K562 (cell line): ENCODE results near the gene AAGAB. TPM values are rescaled to one million over a fixed set of nuclear protein-coding genes. Genes with fewer than 3 reads are reported as not detected.
"Not testable (repeated sequence)": the region's sequence is repeated elsewhere in the genome, so short reads cannot be mapped to it uniquely, and the experiment has no call there.

Experiments
- ATAC-seq: fragments of 200-7000 bp; cut with Tn5 transposase; 3 replicates; pipeline ENCODE4 v1.9.1; 2020; ENCODE audit warnings: moderate library complexity
- BruUV-seq: library from RNA; stranded (reverse); fragments of 400-500 nt; replicated peaks from 2 replicates; lab custom pipeline; 2021; lab: Mats Ljungman, UMichigan
- CTCF ChIA-PET: fragments of 300-600 bp; formaldehyde crosslinking; extraction: SDS; loops from one replicate; lab custom pipeline; 2021; ENCODE audit warnings: low intra/inter-chr PET ratio; lab: Yijun Ruan, JAX
- POLR2A ChIA-PET: fragments of 300-600, 350-650 bp; sonication (Branson Sonifier 250); formaldehyde crosslinking; extraction: SDS; loops from one replicate; lab custom pipeline; 2021; ENCODE audit warnings: antibody characterized with exemption, inconsistent platforms; lab: Yijun Ruan, JAX
- DNase-seq, 4 experiments: peaks; one replicate each; pipeline versions ENCODE4 v3.0.0 to v3.0.0-alpha.2; 2011 to 2018; ENCODE audit warnings: low spot score in 3 of 4, mixed read lengths in 3 of 4; ENCODE audit errors: extremely low read depth in 1 of 4
- FAIRE-seq: peaks from 2 replicates; lab custom pipeline; 2011; peaks lifted over from hg19 to GRCh38; lab: Jason Lieb, UNC
- H2AFZ ChIP-seq: 2 replicates; pipeline ENCODE4 v1.6.0; 2011; ENCODE audit warnings: low read depth, low read length, control low read depth, inconsistent platforms
- H3K27ac ChIP-seq: fragments of 200-600 bp; 3 replicates; pipeline ENCODE4 v1.8.0; 2011; ENCODE audit warnings: low read depth, mild to moderate bottlenecking, control low read depth, inconsistent platforms, low read length, moderate library complexity, mixed read lengths; ENCODE audit errors: extremely low read depth
- H3K27me3 ChIP-seq, 2 experiments: fragments of 300-600 bp in 1 of 2; 2 replicates in 1 of 2; 3 replicates in 1 of 2; pipeline versions ENCODE4 v1.6.0 to v1.8.0; 2011; ENCODE audit warnings: inconsistent platforms in 2 of 2, low read length in 2 of 2, mild to moderate bottlenecking in 1 of 2, mixed read lengths in 1 of 2, moderate library complexity in 1 of 2; ENCODE audit not compliant: control insufficient read depth in 2 of 2, insufficient read depth in 2 of 2
- H3K36me3 ChIP-seq: fragments of 300-600 bp; 3 replicates; pipeline ENCODE4 v1.8.0; 2011; ENCODE audit warnings: mild to moderate bottlenecking, low read length, inconsistent platforms; ENCODE audit not compliant: control insufficient read depth, insufficient read depth
- H3K4me1 ChIP-seq, 2 experiments: fragments of 200-600 bp in 1 of 2; replicated peaks in 1 of 2; 2 replicates in 1 of 2; 3 replicates in 1 of 2; pipeline versions ENCODE4 v1.5.1 to v1.8.0; 2011; ENCODE audit warnings: inconsistent platforms in 2 of 2, low read length in 2 of 2, mild to moderate bottlenecking in 1 of 2, mixed read lengths in 1 of 2, moderate library complexity in 1 of 2; ENCODE audit not compliant: control insufficient read depth in 2 of 2, insufficient read depth in 2 of 2
- H3K4me2 ChIP-seq: 2 replicates; pipeline ENCODE4 v1.6.1; 2011; ENCODE audit warnings: low read length, control low read depth, inconsistent platforms, mixed read lengths; ENCODE audit not compliant: insufficient read depth
- H3K4me3 ChIP-seq: fragments of 200-600 bp; sonication (generic), shearing (Covaris generic); 2 replicates; pipeline ENCODE4 v1.5.1; 2016; ENCODE audit warnings: control low read depth, inconsistent platforms
- H3K79me2 ChIP-seq: fragments of 200-600 bp; 3 replicates; pipeline ENCODE4 v1.8.0; 2011; ENCODE audit warnings: low read length, inconsistent platforms; ENCODE audit not compliant: control insufficient read depth, insufficient read depth
- H3K9ac ChIP-seq, 2 experiments: 2 replicates each; pipeline versions ENCODE4 v1.6.0 to v1.6.1; 2011; ENCODE audit warnings: low read depth in 2 of 2, low read length in 2 of 2, control low read depth in 1 of 2, inconsistent platforms in 1 of 2, mild to moderate bottlenecking in 1 of 2, mixed read lengths in 1 of 2; ENCODE audit not compliant: insufficient read depth in 1 of 2
- H3K9me1 ChIP-seq: one replicate; pipeline ENCODE4 v1.6.0; 2011; ENCODE audit warnings: inconsistent platforms, mild to moderate bottlenecking, low read length, moderate library complexity; ENCODE audit not compliant: control insufficient read depth, insufficient read depth
- H3K9me3 ChIP-seq: replicated peaks from 2 replicates; pipeline ENCODE4 v1.5.1; 2011; ENCODE audit warnings: low read depth, low read length, inconsistent platforms; ENCODE audit not compliant: control insufficient read depth, insufficient read depth
- H4K20me1 ChIP-seq: replicated peaks from 2 replicates; pipeline ENCODE4 v1.6.1; 2011; ENCODE audit warnings: low read length, inconsistent platforms, mixed read lengths; ENCODE audit not compliant: control insufficient read depth, insufficient read depth
- CEBPB ChIP-seq: fragments of 450-650 bp; IDR thresholded peaks from 2 replicates; pipeline ENCODE4 v1.6.1; 2016; ENCODE audit warnings: missing genetic modification characterization, missing compliant biosample characterization
- ZNF124 ChIP-seq: sonication (generic); formaldehyde crosslinking; IDR thresholded peaks from 2 replicates; pipeline ENCODE4 v1.8.1; 2022; ENCODE audit warnings: missing genetic modification reagents
- WGBS: fragments of 100-300 bp; shearing (Covaris generic); methylation state at CpG from one replicate; pipeline ENCODE4 v1.1.6; 2016; ENCODE audit warnings: low coverage, mixed read lengths; ENCODE audit not compliant: insufficient coverage; ENCODE audit errors: missing lambda C conversion rate; 5-methylcytosine and 5-hydroxymethylcytosine counted together
- in situ Hi-C: fragments of 300-500 bp; cut with MboI; formaldehyde crosslinking; loops from 4 replicates; pipeline ENCODE4 v1.15.0; 2018; ENCODE audit warnings: inconsistent platforms, mixed read lengths
- intact Hi-C: fragments of 100-400 bp; cut with micrococcal nuclease; formaldehyde crosslinking; loops from 2 replicates; pipeline ENCODE4 v1.14.2; 2022
- polyA plus RNA-seq, 8 experiments: library from polyadenylated mRNA; depleted of rRNA in 4 of 8; stranded (reverse) in 5 of 8; unstranded in 3 of 8; fragments of >200 nt; fragmentation: Nextera tagmentation in 2 of 8; fragmentation: Illumina TruSeq in 1 of 8; extraction: Ambion mirVana in 2 of 8; extraction: Trizol in 1 of 8; gene quantifications; 2 replicates each; pipeline versions ENCODE4 v1.2.1 to v1.2.3, GENCODE V29; 2011 to 2014; ENCODE audit warnings: inconsistent platforms in 1 of 8, missing spikeins in 1 of 8
- total RNA-seq, 7 experiments: library from RNA; depleted of rRNA in 6 of 7; stranded (reverse); fragments of >200 nt in 6 of 7; fragmentation: Illumina TruSeq in 2 of 7; extraction: Trizol in 2 of 7; gene quantifications; 2 replicates each; pipeline versions ENCODE4 v1.2.1 to v1.2.3, GENCODE V29; 2011 to 2021; ENCODE audit warnings: low replicate concordance in 1 of 7

Gene AAGAB
- total and polyA plus RNA-seq, 9 of the 15 experiments (the other 6 are each of a cell fraction or from before 2014, with no cell fraction given), result 17.8 to 109 (median 58.3) TPM

DNA sequence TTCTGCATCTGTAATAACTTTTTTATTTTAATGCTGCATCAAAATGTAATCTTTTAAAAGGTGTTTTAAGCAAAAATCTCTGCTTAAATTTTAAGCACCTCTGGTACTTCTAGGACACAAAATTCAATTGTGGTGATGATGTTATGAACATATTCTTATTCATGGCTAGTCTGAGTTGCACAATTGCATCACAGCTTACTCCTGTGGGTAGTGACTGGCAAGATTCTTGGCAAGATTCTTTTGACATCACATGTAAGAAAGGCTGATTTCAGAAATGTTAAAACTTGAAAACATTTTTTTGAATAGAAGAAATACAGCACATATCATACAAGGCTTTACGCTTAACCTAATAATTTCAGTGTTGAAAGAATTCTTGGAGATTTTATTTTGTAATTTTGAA is 35.9 kb upstream of the AAGAB start:
- intact Hi-C loops, result no loop called here
- Histone ChIP-seq H3K4me2 (no peak overlapping the region), H3K9me3 (no peaks in the 10 kb centered on the region), H4K20me1 (no peaks in the 10 kb centered on the region), H3K4me3 (no peak overlapping the region), H3K9ac (no peak overlapping the region), H2AFZ (no peak overlapping the region), H3K79me2 (no peaks in the 10 kb centered on the region), H3K27me3 (no peaks in the 10 kb centered on the region), H3K4me1 (no peaks in the 10 kb centered on the region), H3K36me3 (no peaks in the 10 kb centered on the region), H3K9me1 (no peaks in the 10 kb centered on the region), H3K27ac (no peak overlapping the region)
- TF ChIP-seq CEBPB (tag), result peak; percentile 10; the same call in 1 of the 2 replicates
- TF ChIP-seq ZNF124 (CRISPR knock-in tag), result no peak
- BruUV-seq, result no TSS peak
- ATAC-seq (no peak), DNase-seq (no peak), FAIRE-seq (no peak)
- POLR2A ChIA-PET, result no interaction called here
- WGBS, result 68% methylated on average over 1 of the region's 1 CpG
- in situ Hi-C loops, result no loop called here
- CTCF ChIA-PET, result no interaction called here

DNA sequence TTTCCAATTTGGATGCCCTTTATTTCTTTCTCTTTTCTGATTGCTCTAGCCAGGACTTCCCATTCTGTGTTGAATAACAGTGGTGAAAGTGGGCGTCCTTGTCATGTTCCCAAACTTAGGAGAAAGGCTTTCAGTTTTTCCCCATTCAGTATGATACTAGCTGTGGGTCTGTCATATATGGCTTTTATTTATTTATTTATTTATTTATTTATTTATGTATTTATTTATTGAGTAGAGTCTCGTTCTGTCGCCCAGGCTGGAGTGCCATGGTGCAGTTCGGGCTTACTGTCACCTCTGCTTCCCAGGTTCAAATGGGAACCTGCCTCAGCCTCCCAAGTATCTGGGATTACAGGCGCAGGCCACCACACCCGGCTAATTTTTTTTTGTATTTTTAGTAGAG is 31.9 kb upstream of the AAGAB start:
- H3K4me1 ChIP-seq, CTCF ChIA-PET, in situ Hi-C loops, H3K36me3 ChIP-seq, BruUV-seq, FAIRE-seq, DNase-seq, intact Hi-C loops, H3K27ac ChIP-seq, H3K4me2 ChIP-seq, ATAC-seq, H3K9ac ChIP-seq, H3K9me3 ChIP-seq, H3K79me2 ChIP-seq, H4K20me1 ChIP-seq, POLR2A ChIA-PET, H3K4me3 ChIP-seq, H3K27me3 ChIP-seq, H2AFZ ChIP-seq, H3K9me1 ChIP-seq: not testable (repeated sequence)
- WGBS, result 23% methylated on average over 6 of the region's 6 CpGs

DNA sequence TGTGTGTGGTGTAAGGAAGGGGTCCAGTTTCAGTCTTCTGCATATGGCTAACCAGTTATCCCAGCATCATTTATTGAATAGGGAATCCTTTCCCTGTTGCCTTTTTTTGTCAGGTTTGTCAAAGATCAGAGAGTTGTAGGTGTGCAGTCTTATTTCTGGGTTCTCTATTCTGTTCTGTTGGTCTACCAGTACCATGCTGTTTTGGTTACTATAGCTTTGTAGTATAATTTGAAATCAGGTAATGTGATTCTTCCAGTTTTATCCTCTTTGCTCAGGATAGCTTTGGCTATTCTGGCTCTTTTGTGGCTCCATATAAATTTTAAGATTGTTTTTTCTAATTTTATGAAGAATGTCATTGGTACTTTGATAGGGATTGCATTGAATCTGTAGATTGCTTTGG is 31.2 kb upstream of the AAGAB start:
- H3K4me3 ChIP-seq, H3K9ac ChIP-seq, BruUV-seq, H3K27me3 ChIP-seq, H2AFZ ChIP-seq, intact Hi-C loops, H4K20me1 ChIP-seq, H3K27ac ChIP-seq, H3K79me2 ChIP-seq, H3K4me1 ChIP-seq, H3K36me3 ChIP-seq, H3K4me2 ChIP-seq, ATAC-seq, POLR2A ChIA-PET, CTCF ChIA-PET, DNase-seq, FAIRE-seq, H3K9me3 ChIP-seq, in situ Hi-C loops, H3K9me1 ChIP-seq: not testable (repeated sequence)
